Progenitor cell of endocrine pancreas (in vitro differentiated cells): ENCODE data around the gene TRIM41. TPM values are rescaled to one million over a fixed set of nuclear protein-coding genes. Genes with fewer than 3 reads are reported as not detected.

Experiments
- DNase-seq: peaks from one replicate; pipeline ENCODE4 v3.0.0; 2021; ENCODE audit warnings: low spot score; ENCODE audit not compliant: unreplicated experiment
- H3K27ac Mint-ChIP-seq: 2 replicates; pipeline ENCODE4 v1.8.0; 2021; ENCODE audit warnings: mild to moderate bottlenecking, moderate library complexity, mixed read lengths
- H3K27me3 Mint-ChIP-seq: 2 replicates; pipeline ENCODE4 v1.8.0; 2021; ENCODE audit warnings: mixed read lengths
- H3K36me3 Mint-ChIP-seq: 2 replicates; pipeline ENCODE4 v1.8.0; 2022; ENCODE audit warnings: mixed read lengths; ENCODE audit not compliant: insufficient read depth
- H3K4me1 Mint-ChIP-seq: 2 replicates; pipeline ENCODE4 v1.8.0; 2021; ENCODE audit warnings: low read depth, mixed read lengths
- H3K4me3 Mint-ChIP-seq: 2 replicates; pipeline ENCODE4 v1.8.0; 2021; ENCODE audit warnings: low read depth, mild to moderate bottlenecking, moderate library complexity, mixed read lengths
- H3K9me3 Mint-ChIP-seq: 2 replicates; pipeline ENCODE4 v1.8.0; 2021; ENCODE audit warnings: low read depth, mixed read lengths
- total RNA-seq: library from RNA; stranded (reverse); gene quantifications from 2 replicates; pipeline ENCODE4 v1.2.1, GENCODE V29; 2021
- TF ChIP-seq, protein P1 (sequence below): fragments of 200-600 bp; sonication (generic); IDR thresholded peaks from one replicate; pipeline ENCODE4 v1.5.0; 2021; ENCODE audit warnings: antibody characterized with exemption, mild to moderate bottlenecking; ENCODE audit not compliant: unreplicated experiment

TRIM41 gene
- total RNA-seq, 1 donor from 2014 or later = 37.6 TPM

DNA sequence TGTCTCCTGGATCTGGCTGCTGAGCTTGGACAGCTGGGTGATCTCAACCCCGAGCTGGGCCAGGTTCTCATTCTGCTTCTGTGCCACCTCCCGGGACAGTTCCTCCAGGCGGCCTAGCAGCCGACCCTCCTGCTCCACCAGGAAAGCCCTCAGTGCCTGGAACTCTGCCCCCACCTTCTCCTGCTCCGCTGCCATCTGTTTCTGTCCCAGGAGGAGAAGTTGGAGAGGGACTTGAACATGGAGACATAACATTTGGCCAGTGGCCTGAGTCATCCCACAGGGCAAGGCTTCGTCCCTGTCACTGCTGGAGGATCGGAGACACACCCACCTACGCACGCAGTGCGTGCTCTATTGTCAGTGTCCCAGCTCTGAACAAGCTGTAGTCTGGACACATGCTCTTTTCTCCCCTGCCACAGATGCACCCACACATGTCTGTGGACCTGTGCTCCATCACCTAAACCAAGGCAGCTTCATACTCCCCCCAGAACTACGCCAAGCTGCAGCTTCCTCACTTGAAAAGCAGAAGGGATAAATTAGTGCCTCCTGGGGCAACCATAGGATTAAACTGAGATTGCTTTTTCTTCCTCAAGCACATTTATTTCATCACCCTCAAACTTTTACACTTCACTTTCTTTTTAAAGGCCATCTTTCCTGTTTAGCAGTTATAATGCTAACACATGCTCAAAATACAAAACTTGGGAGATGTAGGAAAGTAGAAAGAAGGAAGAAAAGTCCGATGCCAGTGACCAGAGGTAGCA is 23.0 kb upstream of the TRIM41 start:
- DNase-seq = no peak
- H3K4me3 Mint-ChIP-seq = no peak overlapping the region
- H3K27ac Mint-ChIP-seq = no peak overlapping the region
- H3K36me3 Mint-ChIP-seq = no peaks in the 10 kb centered on the region
- H3K9me3 Mint-ChIP-seq = no peaks in the 10 kb centered on the region
- H3K27me3 Mint-ChIP-seq = peaks cover 64% of the 10 kb centered on the region
- peaks cover 1% of the 10 kb centered on the region for H3K4me1 Mint-ChIP-seq
- TF ChIP-seq, protein P1, sequence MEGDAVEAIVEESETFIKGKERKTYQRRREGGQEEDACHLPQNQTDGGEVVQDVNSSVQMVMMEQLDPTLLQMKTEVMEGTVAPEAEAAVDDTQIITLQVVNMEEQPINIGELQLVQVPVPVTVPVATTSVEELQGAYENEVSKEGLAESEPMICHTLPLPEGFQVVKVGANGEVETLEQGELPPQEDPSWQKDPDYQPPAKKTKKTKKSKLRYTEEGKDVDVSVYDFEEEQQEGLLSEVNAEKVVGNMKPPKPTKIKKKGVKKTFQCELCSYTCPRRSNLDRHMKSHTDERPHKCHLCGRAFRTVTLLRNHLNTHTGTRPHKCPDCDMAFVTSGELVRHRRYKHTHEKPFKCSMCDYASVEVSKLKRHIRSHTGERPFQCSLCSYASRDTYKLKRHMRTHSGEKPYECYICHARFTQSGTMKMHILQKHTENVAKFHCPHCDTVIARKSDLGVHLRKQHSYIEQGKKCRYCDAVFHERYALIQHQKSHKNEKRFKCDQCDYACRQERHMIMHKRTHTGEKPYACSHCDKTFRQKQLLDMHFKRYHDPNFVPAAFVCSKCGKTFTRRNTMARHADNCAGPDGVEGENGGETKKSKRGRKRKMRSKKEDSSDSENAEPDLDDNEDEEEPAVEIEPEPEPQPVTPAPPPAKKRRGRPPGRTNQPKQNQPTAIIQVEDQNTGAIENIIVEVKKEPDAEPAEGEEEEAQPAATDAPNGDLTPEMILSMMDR = no peak

DNA sequence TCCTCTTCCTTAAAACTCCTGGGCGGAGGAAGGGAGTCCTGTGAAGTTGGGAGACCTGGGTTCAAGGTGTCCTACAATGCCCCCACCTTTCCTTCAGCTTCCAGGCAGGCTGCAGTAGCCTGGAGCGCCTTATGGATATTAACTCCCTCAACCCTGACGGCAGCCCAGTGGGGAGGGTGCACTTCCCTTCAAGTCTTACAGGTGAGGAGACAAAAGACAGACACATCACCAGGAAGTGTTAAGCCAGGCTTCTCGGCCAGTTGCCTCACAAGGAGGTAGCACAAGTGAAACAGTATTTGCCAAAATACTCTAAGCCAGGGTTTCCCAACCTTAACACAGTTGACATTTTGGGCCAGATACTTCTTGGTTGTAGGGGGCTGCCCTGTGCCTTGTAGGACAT is 22.3 kb upstream of the TRIM41 start:
- Mint-ChIP-seq H3K27me3 (peaks cover 69% of the 10 kb centered on the region), H3K4me3 (no peak overlapping the region), H3K27ac (no peak overlapping the region), H3K9me3 (no peaks in the 10 kb centered on the region), H3K36me3 (no peaks in the 10 kb centered on the region), H3K4me1 (peaks cover 5% of the 10 kb centered on the region)
- no peak for DNase-seq
- TF ChIP-seq, protein P1 = no peak

DNA sequence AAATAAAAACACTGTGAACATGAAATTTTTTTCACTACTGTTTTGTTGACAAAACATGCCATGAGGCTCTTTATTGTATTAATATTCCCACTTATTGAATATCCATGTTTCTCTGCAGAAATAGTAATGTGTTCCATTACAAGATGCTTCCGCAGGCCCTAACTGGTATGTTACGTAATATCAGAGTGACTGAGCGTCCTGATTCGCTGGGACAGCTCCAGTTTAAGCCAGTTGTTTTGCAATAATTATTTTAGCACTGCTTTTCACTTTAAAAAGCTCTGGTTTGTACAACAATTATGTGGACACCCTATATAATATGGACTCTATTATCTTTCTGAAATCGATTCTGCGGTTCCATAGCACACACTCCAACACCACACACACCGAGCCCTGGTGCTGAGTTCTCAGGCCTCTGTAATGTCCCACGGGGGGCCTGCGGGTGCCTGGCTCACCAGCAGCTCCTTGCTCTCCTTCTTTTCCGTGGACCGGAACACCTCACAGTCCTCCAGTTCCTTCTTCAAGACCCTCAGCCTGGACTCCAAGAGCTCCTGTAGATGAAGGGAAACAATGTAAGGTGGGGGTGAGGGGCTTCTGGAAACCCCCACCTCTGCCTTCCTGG is 19.9 kb upstream of the TRIM41 start:
- H3K27me3 Mint-ChIP-seq = peaks cover 82% of the 10 kb centered on the region
- TF ChIP-seq, protein P1 = no peak
- no peak overlapping the region for H3K27ac Mint-ChIP-seq
- DNase-seq = no peak
- H3K9me3 Mint-ChIP-seq = no peaks in the 10 kb centered on the region
- peak overlapping the region; percentile 3 for H3K4me3 Mint-ChIP-seq
- H3K4me1 Mint-ChIP-seq = peaks cover 15% of the 10 kb centered on the region
- no peaks in the 10 kb centered on the region for H3K36me3 Mint-ChIP-seq

DNA sequence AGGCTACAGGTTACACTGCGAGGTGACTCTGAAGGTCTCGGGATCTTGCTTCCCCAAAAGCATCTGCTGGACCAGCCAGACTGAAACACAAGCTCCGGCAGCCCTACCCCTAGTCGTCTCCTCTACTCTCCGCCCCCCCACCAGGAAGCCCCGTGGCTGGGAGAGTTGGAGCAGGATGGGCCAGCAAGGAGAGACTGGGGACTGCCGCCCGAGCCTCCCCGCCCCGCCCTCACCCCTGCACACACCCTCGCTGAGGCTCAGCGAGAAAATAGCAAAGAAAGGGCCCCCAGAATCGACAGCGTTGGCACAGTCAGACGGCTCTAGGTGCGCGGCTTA is 19.3 kb upstream of the TRIM41 start:
- no peaks in the 10 kb centered on the region for H3K9me3 Mint-ChIP-seq
- TF ChIP-seq, protein P1 = no peak
- no peaks in the 10 kb centered on the region for H3K36me3 Mint-ChIP-seq
- peaks cover 78% of the 10 kb centered on the region for H3K27me3 Mint-ChIP-seq
- H3K27ac Mint-ChIP-seq = no peak overlapping the region
- DNase-seq = no peak
- H3K4me3 Mint-ChIP-seq = peak overlapping the region; percentile 71
- peaks cover 15% of the 10 kb centered on the region for H3K4me1 Mint-ChIP-seq

DNA sequence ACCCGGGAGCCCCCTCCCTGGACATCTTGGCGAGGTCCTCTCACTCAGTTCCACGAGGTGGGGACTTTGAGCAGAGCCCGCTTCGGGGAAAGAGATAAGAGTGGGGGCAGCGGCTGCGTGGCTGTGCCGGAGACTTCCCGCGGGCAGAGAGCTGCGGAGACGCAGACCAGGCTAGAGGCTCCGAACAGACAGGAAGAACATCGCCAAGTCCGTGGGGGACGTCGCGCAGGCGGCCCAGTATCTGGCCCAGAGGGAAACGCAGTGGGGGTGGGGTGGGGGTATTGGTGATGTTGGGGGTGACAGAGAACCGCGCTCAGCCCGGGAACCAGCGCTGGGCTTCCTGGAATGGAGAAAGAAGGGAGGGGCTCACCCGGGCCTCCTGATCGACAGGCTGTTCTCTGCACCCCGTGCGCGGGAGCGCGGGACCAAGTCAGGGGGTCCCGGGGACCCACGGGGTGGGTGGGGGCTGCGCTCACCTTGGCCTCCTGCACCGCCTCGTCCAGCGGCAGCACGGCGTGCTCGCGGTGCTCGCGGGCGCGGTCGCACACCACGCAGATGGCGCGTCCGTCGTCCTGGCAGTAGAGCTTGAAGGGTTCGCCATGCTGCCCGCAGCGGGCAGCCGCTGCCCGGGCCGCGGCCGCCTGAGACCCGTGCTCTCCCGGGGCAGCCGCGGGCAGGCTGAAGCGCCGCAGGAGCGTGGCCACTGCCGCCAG is 18.8 kb upstream of the TRIM41 start:
- TF ChIP-seq, protein P1 = no peak
- H3K4me3 Mint-ChIP-seq = peak overlapping the region; percentile 71
- no peaks in the 10 kb centered on the region for H3K9me3 Mint-ChIP-seq
- H3K36me3 Mint-ChIP-seq = no peaks in the 10 kb centered on the region
- peaks cover 15% of the 10 kb centered on the region for H3K4me1 Mint-ChIP-seq
- no peak overlapping the region for H3K27ac Mint-ChIP-seq
- DNase-seq = no peak
- H3K27me3 Mint-ChIP-seq = peaks cover 74% of the 10 kb centered on the region
